H1 (cell line): ENCODE data around the gene SLC24A3. TPM values are rescaled to one million over a fixed set of nuclear protein-coding genes. Genes with fewer than 3 reads are reported as not detected.

Experiments used
- CTCF ChIA-PET: fragments of 300-600 bp; sonication (Branson Sonifier 250); formaldehyde crosslinking; loops from one replicate; lab custom pipeline; 2021; ENCODE audit not compliant: partially characterized antibody; lab: Charles Lee
- POLR2A ChIA-PET: fragments of 300-600 bp; sonication (Branson Sonifier 250); formaldehyde crosslinking; loops from one replicate; lab custom pipeline; 2021; ENCODE audit warnings: inconsistent platforms; ENCODE audit not compliant: partially characterized antibody; lab: Charles Lee
- DNase-seq, 2 experiments: peaks; one replicate each; pipeline versions ENCODE4 v3.0.0 to v3.0.0-alpha.2; 2010 to 2022; ENCODE audit warnings: low spot score in 2 of 2, low read depth in 1 of 2, mixed read lengths in 1 of 2
- FAIRE-seq: peaks from 2 replicates; lab custom pipeline; 2011; peaks lifted over from hg19 to GRCh38; lab: Jason Lieb, UNC
- H2AFZ ChIP-seq: 2 replicates; pipeline ENCODE4 v1.8.1; 2012; ENCODE audit warnings: low read length, inconsistent platforms
- H2AK5ac ChIP-seq: 2 replicates; pipeline ENCODE4 v1.6.1; 2013; ENCODE audit warnings: low read depth, low read length
- H2BK120ac ChIP-seq: replicated peaks from 2 replicates; pipeline ENCODE3; 2013; ENCODE audit warnings: low read depth, low read length, inconsistent platforms
- H2BK12ac ChIP-seq: 2 replicates; pipeline ENCODE4 v1.6.1; 2013; ENCODE audit warnings: low read depth, low read length
- H2BK15ac ChIP-seq: 2 replicates; pipeline ENCODE4 v1.6.1; 2013; ENCODE audit warnings: low read length
- H2BK20ac ChIP-seq: 2 replicates; pipeline ENCODE4 v1.6.1; 2013; ENCODE audit warnings: low read length
- H2BK5ac ChIP-seq: 2 replicates; pipeline ENCODE4 v1.6.1; 2013; ENCODE audit warnings: low read depth, low read length
- H3K14ac ChIP-seq: 2 replicates; pipeline ENCODE4 v1.6.1; 2013; ENCODE audit warnings: inconsistent platforms; ENCODE audit not compliant: insufficient read length
- H3K18ac ChIP-seq: 2 replicates; pipeline ENCODE4 v1.6.1; 2013; ENCODE audit warnings: low read length; ENCODE audit errors: extremely low read depth
- H3K23ac ChIP-seq: 2 replicates; pipeline ENCODE4 v1.6.1; 2013; ENCODE audit warnings: inconsistent platforms; ENCODE audit not compliant: insufficient read length
- H3K23me2 ChIP-seq: 2 replicates; pipeline ENCODE4 v1.6.1; 2013; ENCODE audit warnings: low read depth, low read length
- H3K27ac ChIP-seq: 2 replicates; pipeline ENCODE4 v1.6.1; 2011; ENCODE audit warnings: low read depth, low read length, inconsistent platforms
- H3K27me3 ChIP-seq, 4 experiments: replicated peaks in 1 of 4; 1 replicate in 1 of 4; 2 replicates in 3 of 4; pipeline versions ENCODE4 v1.6.1 to v1.8.1; 2011 to 2013; ENCODE audit warnings: low read length in 3 of 4, mild to moderate bottlenecking in 3 of 4, inconsistent platforms in 2 of 4, mixed read lengths in 2 of 4, moderate library complexity in 1 of 4; ENCODE audit not compliant: control insufficient read depth in 3 of 4, insufficient read depth in 3 of 4; ENCODE audit errors: extremely low read depth in 1 of 4
- H3K36me3 ChIP-seq, 4 experiments: 2 replicates each; pipeline versions ENCODE4 v1.6.1 to v1.8.1; 2011 to 2013; ENCODE audit warnings: mild to moderate bottlenecking in 4 of 4, low read length in 3 of 4, moderate library complexity in 2 of 4, control low read depth in 1 of 4, inconsistent platforms in 1 of 4; ENCODE audit not compliant: insufficient read depth in 4 of 4, control insufficient read depth in 2 of 4
- H3K4ac ChIP-seq: replicated peaks from 2 replicates; pipeline ENCODE3; 2013; ENCODE audit warnings: low read length, low read depth, mixed read lengths, inconsistent platforms; ENCODE audit not compliant: insufficient read length
- H3K4me1 ChIP-seq, 4 experiments: replicated peaks in 1 of 4; 1 replicate in 1 of 4; 2 replicates in 3 of 4; pipeline versions ENCODE4 v1.6.1 to v1.8.1; 2011 to 2013; ENCODE audit warnings: low read length in 3 of 4, inconsistent platforms in 2 of 4, mixed read lengths in 1 of 4; ENCODE audit not compliant: insufficient read depth in 4 of 4, control insufficient read depth in 3 of 4
- H3K4me2 ChIP-seq, 2 experiments: 2 replicates each; pipeline versions ENCODE4 v1.6.1 to v1.8.1; 2011 to 2013; ENCODE audit warnings: low read depth in 2 of 2, low read length in 2 of 2, control low read depth in 1 of 2, inconsistent platforms in 1 of 2, mild to moderate bottlenecking in 1 of 2; ENCODE audit not compliant: insufficient read depth in 1 of 2
- H3K4me3 ChIP-seq, 4 experiments: fragments of 200-600, 300-600 bp in 1 of 4; sonication (generic), shearing (Covaris generic), sonication (Bioruptor Twin) in 1 of 4; 2 replicates each; pipeline versions ENCODE4 v1.5.1 to v1.8.1; 2011 to 2016; ENCODE audit warnings: low read length in 4 of 4, low read depth in 3 of 4, control low read depth in 2 of 4, inconsistent platforms in 2 of 4, mild to moderate bottlenecking in 2 of 4, mixed read lengths in 1 of 4, moderate library complexity in 1 of 4; ENCODE audit not compliant: insufficient read depth in 2 of 4; ENCODE audit errors: extremely low read depth in 1 of 4
- H3K56ac ChIP-seq: replicated peaks from 2 replicates; pipeline ENCODE3; 2013; ENCODE audit warnings: low read depth, mild to moderate bottlenecking, mixed read lengths, low read length, inconsistent platforms; ENCODE audit not compliant: insufficient read length
- H3K79me1 ChIP-seq: 2 replicates; pipeline ENCODE4 v1.6.1; 2013; ENCODE audit warnings: low read depth, low read length, control low read depth
- H3K79me2 ChIP-seq, 2 experiments: 2 replicates each; pipeline versions ENCODE4 v1.6.1 to v1.8.1; 2012 to 2013; ENCODE audit warnings: low read length in 2 of 2, mild to moderate bottlenecking in 2 of 2, inconsistent platforms in 1 of 2; ENCODE audit not compliant: insufficient read depth in 2 of 2, control insufficient read depth in 1 of 2
- H3K9ac ChIP-seq, 4 experiments: replicated peaks in 1 of 4; 1 replicate in 1 of 4; 2 replicates in 3 of 4; pipeline versions ENCODE4 v1.6.1 to v1.8.1; 2011 to 2013; ENCODE audit warnings: low read depth in 3 of 4, low read length in 3 of 4, control low read depth in 2 of 4, mild to moderate bottlenecking in 2 of 4, moderate library complexity in 2 of 4, inconsistent platforms in 1 of 4; ENCODE audit errors: extremely low read depth in 1 of 4
- H3K9me3 ChIP-seq, 2 experiments: 2 replicates each; pipeline versions ENCODE4 v1.6.1 to v1.8.1; 2012 to 2013; ENCODE audit warnings: mild to moderate bottlenecking in 2 of 2, moderate library complexity in 2 of 2, control low read depth in 1 of 2, inconsistent platforms in 1 of 2, low read depth in 1 of 2, low read length in 1 of 2, mixed read lengths in 1 of 2; ENCODE audit not compliant: insufficient read depth in 2 of 2
- H4K20me1 ChIP-seq, 2 experiments: replicated peaks in 1 of 2; 2 replicates each; pipeline versions ENCODE3 to v1.8.1; 2011 to 2013; ENCODE audit warnings: inconsistent platforms in 2 of 2, low read length in 2 of 2, mild to moderate bottlenecking in 1 of 2; ENCODE audit not compliant: insufficient read depth in 2 of 2, control insufficient read depth in 1 of 2
- H4K5ac ChIP-seq: 2 replicates; pipeline ENCODE4 v1.6.1; 2013; ENCODE audit warnings: low read length, low read depth, mixed read lengths, inconsistent platforms; ENCODE audit not compliant: insufficient read length
- H4K8ac ChIP-seq: 2 replicates; pipeline ENCODE4 v1.8.0; 2013; ENCODE audit warnings: mild to moderate bottlenecking, moderate library complexity, low read length, inconsistent platforms; ENCODE audit not compliant: insufficient read depth; ENCODE audit errors: extremely low read depth
- H4K91ac ChIP-seq: replicated peaks from 2 replicates; pipeline ENCODE3; 2013; ENCODE audit warnings: low read length, mixed read lengths, inconsistent platforms; ENCODE audit not compliant: insufficient read length
- ATF3 ChIP-seq: IDR thresholded peaks from 2 replicates; pipeline ENCODE4 v1.6.1; 2011; ENCODE audit warnings: low read depth, mild to moderate bottlenecking, low read length; ENCODE audit not compliant: insufficient read depth
- BACH1 ChIP-seq: IDR thresholded peaks from 2 replicates; pipeline ENCODE4 v1.6.1; 2012; ENCODE audit warnings: low read length, improper control_type of control experiment
- BCL11A ChIP-seq, 2 experiments: IDR thresholded peaks; one replicate each; pipeline ENCODE4 v1.6.1; 2011; ENCODE audit warnings: low read depth in 2 of 2, low read length in 2 of 2, mild to moderate bottlenecking in 2 of 2
- CBX5 ChIP-seq: fragments of 300-800, 300-1000 bp; sonication (generic); IDR thresholded peaks from 2 replicates; pipeline ENCODE4 v1.7.1; 2016; ENCODE audit warnings: antibody characterized with exemption, low read length, low read depth
- CBX8 ChIP-seq: fragments of 300-800, 300-1000 bp; sonication (generic); IDR thresholded peaks from 2 replicates; pipeline ENCODE4 v1.7.1; 2016; ENCODE audit warnings: low read depth, low read length, borderline replicate concordance
- CHD2 ChIP-seq: IDR thresholded peaks from 2 replicates; pipeline ENCODE4 v1.6.1; 2012; ENCODE audit warnings: low read length, improper control_type of control experiment
- CREB1 ChIP-seq: IDR thresholded peaks from 2 replicates; pipeline ENCODE4 v1.6.1; 2012; ENCODE audit warnings: inconsistent platforms
- GABPA ChIP-seq: IDR thresholded peaks from 2 replicates; pipeline ENCODE4 v1.6.1; 2011; ENCODE audit warnings: mild to moderate bottlenecking, low read length, moderate library complexity, borderline replicate concordance; ENCODE audit not compliant: insufficient read depth
- JUN ChIP-seq: IDR thresholded peaks from 2 replicates; pipeline ENCODE4 v1.6.1; 2011; ENCODE audit warnings: low read depth, mild to moderate bottlenecking, improper control_type of control experiment, low read length
- POU5F1 ChIP-seq: IDR thresholded peaks from 2 replicates; pipeline ENCODE4 v1.6.1; 2011; ENCODE audit warnings: low read depth, mild to moderate bottlenecking, low read length, moderate library complexity
- RFX5 ChIP-seq: IDR thresholded peaks from 2 replicates; pipeline ENCODE4 v1.6.1; 2011; ENCODE audit warnings: low read depth, low read length, improper control_type of control experiment, borderline replicate concordance
- SAP30 ChIP-seq: fragments of 300-600 bp; sonication (generic); IDR thresholded peaks from 2 replicates; pipeline ENCODE4 v1.7.1; 2012; ENCODE audit warnings: low read length, moderate library complexity, mild to moderate bottlenecking, inconsistent platforms; ENCODE audit not compliant: insufficient read depth, insufficient replicate concordance
- SP2 ChIP-seq: IDR thresholded peaks from 2 replicates; pipeline ENCODE4 v1.6.1; 2012; ENCODE audit warnings: mild to moderate bottlenecking, low read length, inconsistent platforms
- SRF ChIP-seq: IDR thresholded peaks from 2 replicates; pipeline ENCODE4 v1.6.1; 2011; ENCODE audit warnings: mild to moderate bottlenecking, low read depth, low read length, moderate library complexity
- TAF1 ChIP-seq: IDR thresholded peaks from 2 replicates; pipeline ENCODE4 v1.6.1; 2011; ENCODE audit warnings: mild to moderate bottlenecking, low read depth, low read length
- TCF12 ChIP-seq: IDR thresholded peaks from 2 replicates; pipeline ENCODE4 v1.6.1; 2011; ENCODE audit warnings: low read depth, mild to moderate bottlenecking, low read length
- ZNF274 ChIP-seq: IDR thresholded peaks from 2 replicates; pipeline ENCODE4 v1.7.0; 2012; ENCODE audit warnings: low read length, borderline replicate concordance; ENCODE audit errors: extremely low read depth
- polyA plus RNA-seq, 7 experiments: library from polyadenylated mRNA; depleted of rRNA in 3 of 7; stranded (reverse) in 5 of 7; unstranded in 2 of 7; fragments of >200 nt in 5 of 7; fragments of 200-250 nt in 2 of 7; gene quantifications; 1 replicate in 5 of 7; 2 replicates in 1 of 7; 4 replicates in 1 of 7; pipeline versions ENCODE4 v1.2.1 to v1.2.3, GENCODE V29; 2011 to 2013; ENCODE audit warnings: missing spikeins in 2 of 7, mixed read lengths in 2 of 7
- total RNA-seq: library from RNA; stranded (reverse); fragmentation: NEBNext Ultra II Directional; extraction: Animal tissue kit (Norgen Biotek cat#: 25700); gene quantifications from 2 replicates; pipeline ENCODE4 v1.2.1, GENCODE V29; 2021

SLC24A3 gene
- total and polyA plus RNA-seq, 2 of the 8 experiments (the other 6 are each of a cell fraction or from before 2014, with no cell fraction given), result 4.5 to 6.3 TPM

DNA sequence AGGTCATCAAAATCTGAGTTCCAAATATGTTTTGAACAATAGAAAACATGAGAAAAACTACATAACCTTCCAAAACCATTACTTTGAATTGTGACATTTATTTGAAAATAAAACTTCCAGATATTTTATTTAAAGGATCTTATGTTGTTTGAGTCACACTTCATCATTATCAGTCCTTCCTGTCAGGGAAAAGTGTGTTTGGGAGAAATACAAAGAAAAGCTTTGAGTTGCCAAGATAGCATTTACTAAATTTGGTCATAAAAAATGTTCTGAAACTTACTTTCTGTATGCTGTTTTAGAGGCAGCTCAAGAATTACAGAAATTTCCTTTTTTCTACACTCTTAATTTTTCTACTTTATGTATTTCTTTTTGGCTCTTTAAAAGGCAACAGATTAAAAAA lies 337.5 kb downstream of the SLC24A3 start:
- Histone ChIP-seq H2BK5ac (no peak overlapping the region), H3K18ac (no peak overlapping the region), H3K27ac (no peak overlapping the region), H2BK12ac (no peak overlapping the region), H4K5ac (no peak overlapping the region), H3K79me1 (no peaks in the 10 kb centered on the region), H3K9ac (no peak overlapping the region), H3K23ac (no peak overlapping the region), H3K36me3 (no peaks in the 10 kb centered on the region), H3K4me1 (peaks cover 0 to 8% (median 2%) of the 10 kb centered on the region in 4 experiments; a peak in 3 of 7 replicates), H3K4me3 (no peak overlapping the region), H3K56ac (no peak overlapping the region), H2AK5ac (no peak overlapping the region), H3K14ac (no peak overlapping the region), H2BK15ac (no peak overlapping the region), H3K4me2 (no peak overlapping the region), H3K27me3 (no peaks in the 10 kb centered on the region), H4K20me1 (no peaks in the 10 kb centered on the region), H3K23me2 (no peaks in the 10 kb centered on the region; the same call in 1 of the 2 replicates), H4K8ac (no peak overlapping the region), H2BK20ac (no peak overlapping the region), H3K9me3 (no peaks in the 10 kb centered on the region), H3K79me2 (no peaks in the 10 kb centered on the region), H2AFZ (no peak overlapping the region), H2BK120ac (no peak overlapping the region), H3K4ac (no peak overlapping the region), H4K91ac (no peak overlapping the region)
- TF ChIP-seq SRF (no peak), BACH1 (no peak), ZNF274 (no peak), BCL11A (IDR thresholded peaks at IDR 0.05; ENCODE audit: low read depth in 2 of 2, low read length in 2 of 2) (no peak), CBX8 (no peak), CREB1 (no peak), SP2 (no peak), CHD2 (no peak), RFX5 (no peak), GABPA (no peak), TAF1 (no peak), CBX5 (no peak), POU5F1 (no peak), SAP30 (no peak), TCF12 (no peak), JUN (no peak), ATF3 (no peak)
- FAIRE-seq, result no peak
- no peak for DNase-seq
- ChIA-PET CTCF (no interaction called here), POLR2A (no interaction called here)
